Pancreas (tissue), 10 donors: ENCODE results near the gene PABPN1L. TPM values are rescaled to one million over a fixed set of nuclear protein-coding genes. Genes with fewer than 3 reads are reported as not detected.
A peak's percentile ranks its signal among the peaks of the same experiment; 100 is the strongest.

Experiments used
- ATAC-seq, 4 donors: fragments of 200-7000 bp; cut with Tn5 transposase; one replicate each; pipeline versions ENCODE4 v1.8.0 to v1.9.1; 2020; ENCODE audit warnings: mild to moderate bottlenecking in 4 of 4, moderate library complexity in 4 of 4
- DNase-seq, 6 donors: peaks; one replicate each; pipeline ENCODE4 v3.0.0-alpha.2; 2020
- FAIRE-seq: peaks from 2 replicates; lab custom pipeline; 2012; peaks lifted over from hg19 to GRCh38; lab: Jason Lieb, UNC
- H3K27ac ChIP-seq, 4 donors: fragments of 200-600 bp; sonication (generic); 1 replicate in 3 of 4; 2 replicates in 1 of 4; pipeline versions ENCODE4 v1.5.0 to v1.8.0; 2020
- H3K27me3 ChIP-seq, 4 donors: fragments of 200-600 bp; one replicate each; pipeline ENCODE4 v1.8.0; 2021
- H3K36me3 ChIP-seq, 3 donors: fragments of 200-600 bp; sonication (generic) in 1 of 3; one replicate each; pipeline versions ENCODE4 v1.5.0 to v1.8.0; 2020 to 2021
- H3K4me1 ChIP-seq, 3 donors: fragments of 200-600 bp; one replicate each; pipeline ENCODE4 v1.8.0; 2021
- H3K4me3 ChIP-seq, 4 donors: fragments of 200-600 bp; sonication (generic) in 2 of 4; one replicate each; pipeline versions ENCODE4 v1.5.0 to v1.8.0; 2020 to 2021
- H3K9me3 ChIP-seq, 4 donors: fragments of 200-600 bp; one replicate each; pipeline ENCODE4 v1.8.0; 2021
- WGBS, 2 donors: extraction: QIAGEN DNeasy Blood & Tissue Kit; methylation state at CpG; one replicate each; pipeline ENCODE4 v1.1.7; 2013; 5-methylcytosine and 5-hydroxymethylcytosine counted together
- intact Hi-C, 3 donors: fragments of 100-400 bp; cut with DNase I; formaldehyde crosslinking; loops; one replicate each; pipeline versions ENCODE4 v1.11.1 to v1.14.2; 2022
- polyA plus RNA-seq, 2 donors: library from polyadenylated mRNA; stranded (reverse); fragments of 200-250 nt; gene quantifications; one replicate each; pipeline ENCODE4 v1.2.3, GENCODE V29; 2013
- total RNA-seq, 6 donors: library from RNA; stranded (reverse); fragmentation: NEBNext Ultra II Directional in 4 of 6; extraction: Animal tissue kit (Norgen Biotek cat#: 25700) in 4 of 6; gene quantifications; one replicate each; pipeline versions ENCODE4 v1.2.1 to v1.2.4, GENCODE V29; 2021 to 2023
- TF ChIP-seq, protein P1 (sequence below), 4 donors: fragments of 200-600 bp; sonication (generic) in 3 of 4; IDR thresholded peaks; one replicate each; pipeline versions ENCODE4 v1.5.0 to v1.8.0; 2021; ENCODE audit warnings: antibody characterized with exemption in 4 of 4
- donor health status: healthy with polysubstance abuse.
- donor health status: DM: no; HTN: no; CAD: no; lungs with moderate emphysema.
- donor health status: DM: no; HTN: no; CAD: no.
- donor health status: control.
- donor health status: control.
- donor health status: Bipolar disorder and iron deficiency.
- donor health status: DM: yes; HTN: yes; CAD: no.
- donor health status: DM: no; HTN: no; CAD: no.
- donor health status: DM: no; HTN: no; CAD: no.
- donor health status: DM: yes; HTN: yes; CAD: no.

PABPN1L gene
- total and polyA plus RNA-seq, 8 donors, result 0.23 to 0.65 (median 0.35) TPM; not detected in 3

DNA sequence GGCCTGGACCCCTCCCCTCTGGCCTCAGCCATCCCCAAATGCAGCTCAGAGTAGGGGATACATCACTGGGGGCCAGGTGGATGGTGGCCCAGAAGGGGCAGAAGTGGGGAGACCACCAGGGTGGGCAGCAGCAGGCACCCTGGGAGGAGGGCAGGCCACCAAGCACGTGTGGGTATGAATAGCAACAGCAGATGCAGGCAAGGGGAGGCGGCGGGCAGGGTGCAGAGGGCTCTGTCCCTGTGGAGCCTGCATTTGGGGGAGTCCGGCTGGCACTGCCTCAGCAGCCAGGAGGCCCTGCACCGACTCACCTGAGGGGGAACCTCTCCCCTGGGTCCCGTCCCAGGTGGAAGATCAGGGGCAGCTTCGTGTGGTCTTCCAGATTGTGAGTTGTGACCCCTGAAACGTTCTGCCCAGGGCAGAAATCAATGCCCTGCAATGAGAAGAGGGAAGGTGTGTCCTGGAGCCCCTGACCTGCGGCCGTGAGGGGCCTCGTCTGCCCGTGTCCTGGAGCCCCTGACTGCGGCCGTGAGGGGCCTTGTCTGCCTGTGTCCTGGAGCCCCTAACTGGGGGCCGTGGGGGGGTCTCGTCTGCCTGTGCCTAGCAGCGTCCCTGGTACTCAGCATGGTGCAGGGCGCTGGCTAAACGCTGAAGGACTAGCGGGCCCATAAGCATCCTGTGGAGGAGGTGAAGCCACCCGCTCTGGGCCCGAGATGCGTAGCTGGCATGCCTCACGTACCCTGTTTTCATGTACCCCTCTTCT lies 44.0 kb downstream of the PABPN1L start:
- Histone ChIP-seq H3K27me3 (no peaks in the 10 kb centered on the region), H3K36me3 (no peaks in the 10 kb centered on the region), H3K4me1 (no peaks in the 10 kb centered on the region), H3K4me3 (no peak overlapping the region), H3K27ac (no peak overlapping the region), H3K9me3 (no peaks in the 10 kb centered on the region)
- 89 to 91% methylated on average over 23 to 24 of the region's 24 CpGs for WGBS, 2 donors
- no peak for FAIRE-seq
- DNase-seq, result peak in 1 of 6 donors; percentile 67
- ATAC-seq, result no peak
- intact Hi-C loops, result no loop called here
- TF ChIP-seq, protein P1, sequence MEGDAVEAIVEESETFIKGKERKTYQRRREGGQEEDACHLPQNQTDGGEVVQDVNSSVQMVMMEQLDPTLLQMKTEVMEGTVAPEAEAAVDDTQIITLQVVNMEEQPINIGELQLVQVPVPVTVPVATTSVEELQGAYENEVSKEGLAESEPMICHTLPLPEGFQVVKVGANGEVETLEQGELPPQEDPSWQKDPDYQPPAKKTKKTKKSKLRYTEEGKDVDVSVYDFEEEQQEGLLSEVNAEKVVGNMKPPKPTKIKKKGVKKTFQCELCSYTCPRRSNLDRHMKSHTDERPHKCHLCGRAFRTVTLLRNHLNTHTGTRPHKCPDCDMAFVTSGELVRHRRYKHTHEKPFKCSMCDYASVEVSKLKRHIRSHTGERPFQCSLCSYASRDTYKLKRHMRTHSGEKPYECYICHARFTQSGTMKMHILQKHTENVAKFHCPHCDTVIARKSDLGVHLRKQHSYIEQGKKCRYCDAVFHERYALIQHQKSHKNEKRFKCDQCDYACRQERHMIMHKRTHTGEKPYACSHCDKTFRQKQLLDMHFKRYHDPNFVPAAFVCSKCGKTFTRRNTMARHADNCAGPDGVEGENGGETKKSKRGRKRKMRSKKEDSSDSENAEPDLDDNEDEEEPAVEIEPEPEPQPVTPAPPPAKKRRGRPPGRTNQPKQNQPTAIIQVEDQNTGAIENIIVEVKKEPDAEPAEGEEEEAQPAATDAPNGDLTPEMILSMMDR (IDR thresholded peaks at IDR 0.05), result no peak

DNA sequence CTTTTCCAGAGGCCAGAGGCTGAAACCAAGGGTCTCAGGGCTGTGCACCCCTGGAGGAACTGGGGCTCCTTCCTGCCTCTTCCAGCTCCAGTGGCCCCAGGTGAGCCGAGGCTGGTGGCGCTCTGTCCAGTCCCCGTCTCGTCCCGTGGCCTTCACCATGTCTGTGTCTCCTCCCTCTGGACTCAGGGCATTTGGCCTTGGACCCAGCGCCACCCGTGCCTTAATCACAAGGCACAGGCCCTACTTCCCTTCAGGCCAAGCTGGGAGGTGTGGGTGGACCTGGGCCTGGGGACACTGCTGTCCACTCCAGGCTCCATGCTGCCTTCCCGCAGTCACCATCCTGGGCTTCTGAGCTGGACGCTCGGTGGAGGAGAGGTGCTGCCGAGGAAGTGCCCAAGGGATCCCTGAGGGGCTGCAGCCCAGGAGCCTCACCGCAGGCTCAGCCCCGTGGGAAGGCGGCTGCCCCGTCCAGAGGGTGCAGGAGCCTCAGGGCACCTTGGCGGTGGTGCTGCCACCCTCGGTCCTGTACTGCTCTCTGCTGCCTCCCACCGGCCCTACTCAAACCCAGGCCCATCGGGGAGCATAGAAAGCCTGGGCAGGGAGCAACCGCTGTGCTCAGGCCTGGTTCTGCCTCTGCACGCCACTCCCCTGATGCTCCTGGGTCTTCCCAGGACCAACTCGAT lies 45.2 kb downstream of the PABPN1L start:
- DNase-seq (peak in 1 of 6 donors; percentile 69), ATAC-seq (peak in 1 of 4 donors; percentile 17), FAIRE-seq (no peak)
- Histone ChIP-seq H3K27me3 (no peaks in the 10 kb centered on the region), H3K4me3 (no peak overlapping the region), H3K36me3 (no peaks in the 10 kb centered on the region), H3K27ac (no peak overlapping the region), H3K9me3 (no peaks in the 10 kb centered on the region), H3K4me1 (no peaks in the 10 kb centered on the region)
- WGBS, 2 donors, result 83 to 85% methylated on average over 22 of the region's 22 CpGs
- intact Hi-C loops, result no loop called here
- TF ChIP-seq, protein P1 (IDR thresholded peaks at IDR 0.05), result no peak

GRCh38 chr16:88820385-88821025 lies 46.0 kb downstream of the PABPN1L start:
- DNase-seq, result peak in 1 of 6 donors; percentile 67
- Histone ChIP-seq H3K4me1 (no peaks in the 10 kb centered on the region), H3K4me3 (no peak overlapping the region), H3K9me3 (no peaks in the 10 kb centered on the region), H3K27ac (no peak overlapping the region), H3K36me3 (no peaks in the 10 kb centered on the region), H3K27me3 (no peaks in the 10 kb centered on the region)
- no peak for ATAC-seq
- TF ChIP-seq, protein P1 (IDR thresholded peaks at IDR 0.05), result no peak
- FAIRE-seq, result no peak
- intact Hi-C loops, result no loop called here
- WGBS, 2 donors, result 87 to 88% methylated on average over 17 to 20 of the region's 20 CpGs

DNA sequence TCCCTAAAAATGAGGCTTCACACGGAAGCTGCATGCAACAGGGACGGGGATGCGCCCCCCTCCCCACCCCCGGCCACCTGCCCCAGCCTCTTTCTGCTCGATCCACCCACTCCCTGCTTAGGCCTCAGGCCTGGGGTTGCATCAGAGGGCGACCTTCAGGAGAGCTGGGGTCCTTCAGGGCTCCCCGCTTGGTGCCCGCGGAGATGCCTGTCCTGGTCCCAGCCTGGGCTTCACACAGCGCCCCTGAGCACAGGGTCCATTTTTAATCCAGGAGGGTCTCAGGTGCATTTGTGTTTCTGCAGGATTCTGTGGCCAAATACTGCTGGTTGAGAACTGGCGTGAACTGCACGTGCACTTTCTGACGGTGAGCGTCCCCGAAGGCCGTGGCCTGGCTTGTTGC lies 47.3 kb downstream of the PABPN1L start:
- Histone ChIP-seq H3K36me3 (no peaks in the 10 kb centered on the region), H3K27me3 (no peaks in the 10 kb centered on the region), H3K4me3 (no peak overlapping the region), H3K4me1 (no peaks in the 10 kb centered on the region), H3K9me3 (no peaks in the 10 kb centered on the region), H3K27ac (no peak overlapping the region)
- whole genome bisulfite sequencing, 2 donors, result 77 to 90% methylated on average over 16 of the region's 16 CpGs
- DNase-seq (no peak), ATAC-seq (no peak), FAIRE-seq (no peak)
- TF ChIP-seq, protein P1 (IDR thresholded peaks at IDR 0.05), result no peak
- intact Hi-C loops, result loop anchor here in 1 of 3 donors (10.0 kb wide), 1 partner anchor 356 kb away; the partner anchor contains the start of gene CDH15
